Aorta (tissue), 5 donors: ENCODE results near the gene KRT76. TPM values are rescaled to one million over a fixed set of nuclear protein-coding genes. Genes with fewer than 3 reads are reported as not detected.
"Not testable (repeated sequence)": the region's sequence is repeated elsewhere in the genome, so short reads cannot be mapped to it uniquely, and the experiment has no call there.

ENCODE experiments used
- ATAC-seq: fragments of 200-7000 bp; cut with Tn5 transposase; one replicate; pipeline ENCODE4 v1.9.1; 2022; ENCODE audit warnings: moderate library complexity; ENCODE audit not compliant: low FRiP score
- DNase-seq, 2 donors: peaks; one replicate each; pipeline ENCODE4 v3.0.0-alpha.2; 2020
- H3K27ac ChIP-seq, 2 donors: one replicate each; pipeline ENCODE4 v1.5.1; 2013; ENCODE audit warnings: low read length in 2 of 2, mild to moderate bottlenecking in 2 of 2, moderate library complexity in 2 of 2, control low read depth in 1 of 2, inconsistent platforms in 1 of 2, low read depth in 1 of 2
- H3K27me3 ChIP-seq, 2 donors: one replicate each; pipeline ENCODE4 v1.6.1; 2013; ENCODE audit warnings: control low read depth in 1 of 2, low read length in 1 of 2, mild to moderate bottlenecking in 1 of 2, moderate library complexity in 1 of 2; ENCODE audit not compliant: insufficient read depth in 2 of 2, control insufficient read depth in 1 of 2
- H3K36me3 ChIP-seq, 2 donors: one replicate each; pipeline ENCODE4 v1.6.1; 2013; ENCODE audit warnings: control low read depth in 1 of 2, low read length in 1 of 2, mild to moderate bottlenecking in 1 of 2; ENCODE audit not compliant: insufficient read depth in 2 of 2, control insufficient read depth in 1 of 2
- H3K4me1 ChIP-seq, 2 donors: one replicate each; pipeline ENCODE4 v1.6.1; 2013; ENCODE audit warnings: low read length in 2 of 2, control low read depth in 1 of 2, mild to moderate bottlenecking in 1 of 2, moderate library complexity in 1 of 2; ENCODE audit not compliant: insufficient read depth in 2 of 2, control insufficient read depth in 1 of 2
- H3K4me3 ChIP-seq, 2 donors: one replicate each; pipeline ENCODE4 v1.5.1; 2013; ENCODE audit warnings: low read length in 2 of 2, control low read depth in 1 of 2, mild to moderate bottlenecking in 1 of 2
- H3K9me3 ChIP-seq: one replicate; pipeline ENCODE4 v1.6.1; 2013; ENCODE audit warnings: mild to moderate bottlenecking, low read length; ENCODE audit not compliant: control insufficient read depth
- WGBS, 2 donors: extraction: QIAGEN DNeasy Blood & Tissue Kit; methylation state at CpG; one replicate each; pipeline ENCODE4 v1.1.7; 2013; 5-methylcytosine and 5-hydroxymethylcytosine counted together
- intact Hi-C, 2 donors: fragments of 100-400 bp; cut with DNase I; formaldehyde crosslinking; loops; one replicate each; pipeline versions ENCODE4 v1.14.2 to v1.15.0; 2022
- polyA plus RNA-seq, 2 donors: library from polyadenylated mRNA; stranded (reverse); fragments of 200-250 nt; gene quantifications; one replicate each; pipeline ENCODE4 v1.2.3, GENCODE V29; 2013
- total RNA-seq, 2 donors: library from RNA; stranded (reverse); fragmentation: NEBNext Ultra II Directional; extraction: Animal tissue kit (Norgen Biotek cat#: 25700); gene quantifications; one replicate each; pipeline ENCODE4 v1.2.1, GENCODE V29; 2021
- donor health status: healthy with polysubstance abuse.
- donor health status: Bipolar disorder and iron deficiency.
- donor health status: DM: no; HTN: no; CAD: no.
- donor health status: DM: no; HTN: no; CAD: no.
- donor health status: DM: yes; HTN: yes; CAD: no.

The KRT76 gene
- total and polyA plus RNA-seq, 4 donors: not detected

DNA sequence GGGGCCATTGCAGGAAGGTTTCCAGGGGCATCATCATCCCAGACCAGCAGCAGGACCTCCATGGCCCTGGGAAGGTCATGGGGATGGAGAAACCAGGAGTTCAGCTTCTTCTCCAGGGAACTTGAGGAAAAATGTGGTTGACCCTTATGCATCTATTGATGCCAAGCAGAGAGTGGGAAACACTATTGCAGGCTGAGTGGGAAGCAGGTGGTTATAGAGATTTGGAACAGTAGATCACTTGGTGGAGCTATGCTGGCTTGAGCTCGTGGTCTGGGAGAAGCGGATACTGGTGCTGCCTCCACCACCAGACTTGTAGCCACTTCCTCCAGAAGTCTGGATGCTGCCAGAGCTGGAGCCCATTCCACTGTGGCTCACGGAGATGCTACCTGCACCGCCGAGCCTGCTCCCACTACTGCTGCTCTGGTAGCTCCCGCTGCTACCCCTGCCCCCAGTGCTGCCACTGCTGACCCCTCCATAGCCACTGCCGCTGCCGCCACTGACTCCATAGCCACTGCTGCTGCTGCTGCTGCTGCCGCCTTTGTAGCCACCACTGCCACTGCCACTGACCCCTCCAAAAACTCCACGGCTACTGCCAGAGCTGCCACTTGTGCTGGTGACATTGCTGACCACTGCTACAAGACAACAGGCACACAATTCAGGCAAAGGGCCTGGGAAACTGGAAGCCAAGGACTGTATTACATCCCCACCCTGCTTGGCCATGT, 8.5 kb downstream of the KRT76 start:
- no peaks in the 10 kb centered on the region for H3K9me3 ChIP-seq
- DNase-seq: no peak

GRCh38 chr12:52767427-52767826, 9.7 kb downstream of the KRT76 start:
- H3K9me3 ChIP-seq: no peaks in the 10 kb centered on the region
- 44 to 46% methylated on average over 3 of the region's 3 CpGs for WGBS, 2 donors
- intact Hi-C loops: no loop called here
- no peaks in the 10 kb centered on the region for H3K4me1 ChIP-seq
- H3K27me3 ChIP-seq: no peaks in the 10 kb centered on the region
- no peak overlapping the region for H3K4me3 ChIP-seq
- no peak overlapping the region for H3K27ac ChIP-seq
- no peaks in the 10 kb centered on the region for H3K36me3 ChIP-seq
- ATAC-seq (no peak), DNase-seq (no peak)

More for the DNA sequence above, 8.5 kb downstream of the KRT76 start:
- no peak for ATAC-seq
- Histone ChIP-seq H3K4me3 (no peak overlapping the region), H3K4me1 (no peaks in the 10 kb centered on the region), H3K27ac (no peak overlapping the region), H3K27me3 (no peaks in the 10 kb centered on the region), H3K36me3 (no peaks in the 10 kb centered on the region)
- intact Hi-C loops: no loop called here
- 83 to 85% methylated on average over 10 of the region's 10 CpGs for WGBS, 2 donors

DNA sequence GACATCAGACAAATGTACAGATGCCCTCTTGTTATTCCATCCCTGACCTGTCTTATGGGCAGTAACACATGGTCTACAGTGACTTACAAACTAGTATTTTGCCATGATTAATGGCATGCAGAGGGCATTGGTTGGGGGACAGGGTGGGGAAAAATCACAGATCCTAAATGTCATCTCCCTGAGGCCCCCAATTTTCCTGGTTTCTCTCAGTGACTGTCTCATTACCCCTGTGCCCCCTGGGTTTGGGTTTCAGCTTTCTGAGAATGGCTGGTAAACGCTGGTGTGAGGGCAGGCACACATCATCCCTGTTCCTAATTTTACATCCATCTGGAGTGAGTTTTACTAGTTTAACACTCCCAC, 10.1 kb downstream of the KRT76 start:
- Histone ChIP-seq H3K4me3 (no peak overlapping the region), H3K9me3 (no peaks in the 10 kb centered on the region), H3K4me1 (no peaks in the 10 kb centered on the region), H3K36me3 (no peaks in the 10 kb centered on the region), H3K27me3 (no peaks in the 10 kb centered on the region), H3K27ac (no peak overlapping the region)
- ATAC-seq (no peak), DNase-seq (no peak)
- intact Hi-C loops: no loop called here
- WGBS, 2 donors: 61 to 74% methylated on average over 1 of the region's 1 CpG

DNA sequence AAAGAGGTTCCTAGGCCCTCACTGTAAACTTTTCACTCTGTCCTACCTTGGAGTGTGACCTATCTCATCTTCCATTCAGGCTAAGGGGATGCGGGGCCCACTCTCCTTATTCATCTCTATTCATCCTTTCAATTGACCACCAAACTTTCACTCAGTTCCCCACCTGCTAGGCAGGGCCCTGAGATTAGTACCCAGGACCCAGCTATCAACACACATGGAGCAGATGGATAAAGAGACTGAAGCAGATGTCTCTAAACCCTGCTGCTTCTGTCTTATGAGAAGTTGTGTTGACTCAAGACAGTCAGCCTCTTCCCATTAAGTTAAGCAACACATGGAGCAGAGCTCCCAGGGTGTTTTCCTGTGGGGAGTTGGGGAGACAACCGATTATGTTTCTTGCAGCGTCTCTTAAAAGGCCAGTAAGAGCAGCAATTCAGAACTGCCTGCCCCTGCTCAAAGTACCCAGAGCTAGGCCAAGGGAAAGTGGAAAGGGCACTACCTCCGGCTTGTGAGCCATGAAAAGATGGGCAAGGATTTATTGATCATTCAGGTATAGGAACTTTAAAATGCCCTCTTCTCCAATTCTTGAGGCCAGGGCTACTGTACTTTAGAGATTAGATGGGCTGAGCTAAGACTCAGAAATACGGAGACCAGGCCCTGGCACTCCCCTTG, 10.7 kb downstream of the KRT76 start:
- 74 to 76% methylated on average over 5 of the region's 5 CpGs for WGBS, 2 donors
- no peak for ATAC-seq
- intact Hi-C loops: no loop called here

DNA sequence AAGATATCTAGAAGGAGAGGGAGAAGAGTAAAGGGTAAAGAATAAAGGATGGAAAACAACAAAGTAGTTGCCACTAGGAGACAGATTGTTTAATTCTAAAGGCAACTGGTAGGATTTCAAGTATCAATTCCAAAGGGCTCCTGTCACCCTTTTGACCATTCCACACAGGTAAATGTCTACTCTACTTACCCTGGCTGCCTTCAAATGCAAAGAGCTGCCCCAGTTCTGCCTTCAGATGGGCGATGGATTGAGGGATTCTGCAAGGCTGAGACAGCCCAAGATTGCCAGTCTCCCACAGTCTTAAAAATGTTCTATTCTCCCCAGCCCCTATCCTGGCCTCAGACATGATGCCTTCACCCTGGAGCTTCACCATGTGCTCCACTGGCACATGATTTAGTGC, 11.4 kb downstream of the KRT76 start:
- peaks cover under 1% of the 10 kb centered on the region for H3K9me3 ChIP-seq
- no peaks in the 10 kb centered on the region for H3K4me1 ChIP-seq
- H3K4me3 ChIP-seq: no peak overlapping the region
- H3K27ac ChIP-seq: no peak overlapping the region
- no peaks in the 10 kb centered on the region for H3K36me3 ChIP-seq
- whole genome bisulfite sequencing, 2 donors: 75 to 87% methylated on average over 1 of the region's 1 CpG
- no peaks in the 10 kb centered on the region for H3K27me3 ChIP-seq
- intact Hi-C loops: no loop called here
- no peak for DNase-seq
- no peak for ATAC-seq

More for the DNA sequence above, 10.7 kb downstream of the KRT76 start:
- H3K9me3 ChIP-seq: no peaks in the 10 kb centered on the region
- H3K36me3 ChIP-seq: no peaks in the 10 kb centered on the region
- no peak for DNase-seq
- H3K4me1 ChIP-seq: no peaks in the 10 kb centered on the region
- no peak overlapping the region for H3K4me3 ChIP-seq
- H3K27me3 ChIP-seq: no peaks in the 10 kb centered on the region
- no peak overlapping the region for H3K27ac ChIP-seq

DNA sequence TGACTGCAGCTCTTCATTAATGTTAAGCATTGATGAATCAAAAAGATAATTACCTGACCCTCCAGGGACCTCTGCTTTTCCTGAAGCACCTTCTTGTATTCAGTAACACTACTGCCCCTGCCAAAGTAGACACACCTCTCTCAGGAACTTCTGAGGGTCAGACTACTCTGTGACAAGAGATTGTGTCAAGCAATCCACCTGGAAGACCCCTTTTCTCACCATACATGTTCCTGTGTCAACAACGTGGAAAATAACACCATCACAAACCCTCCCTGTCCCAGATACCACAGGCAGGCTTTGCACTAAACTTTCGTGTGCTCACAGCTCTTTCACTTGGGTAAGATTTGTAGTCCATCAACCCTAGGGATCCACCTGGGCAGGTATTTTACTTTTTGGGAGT, 13.2 kb downstream of the KRT76 start:
- peaks cover 4% of the 10 kb centered on the region for H3K9me3 ChIP-seq
- intact Hi-C loops: no loop called here
- no peak for ATAC-seq
- DNase-seq: no peak
- no peak overlapping the region for H3K27ac ChIP-seq
- no peak overlapping the region for H3K4me3 ChIP-seq
- H3K4me1 ChIP-seq: no peaks in the 10 kb centered on the region
- no peaks in the 10 kb centered on the region for H3K27me3 ChIP-seq
- H3K36me3 ChIP-seq: no peaks in the 10 kb centered on the region
- WGBS, 2 donors: 73 to 77% methylated on average over 2 of the region's 2 CpGs

DNA sequence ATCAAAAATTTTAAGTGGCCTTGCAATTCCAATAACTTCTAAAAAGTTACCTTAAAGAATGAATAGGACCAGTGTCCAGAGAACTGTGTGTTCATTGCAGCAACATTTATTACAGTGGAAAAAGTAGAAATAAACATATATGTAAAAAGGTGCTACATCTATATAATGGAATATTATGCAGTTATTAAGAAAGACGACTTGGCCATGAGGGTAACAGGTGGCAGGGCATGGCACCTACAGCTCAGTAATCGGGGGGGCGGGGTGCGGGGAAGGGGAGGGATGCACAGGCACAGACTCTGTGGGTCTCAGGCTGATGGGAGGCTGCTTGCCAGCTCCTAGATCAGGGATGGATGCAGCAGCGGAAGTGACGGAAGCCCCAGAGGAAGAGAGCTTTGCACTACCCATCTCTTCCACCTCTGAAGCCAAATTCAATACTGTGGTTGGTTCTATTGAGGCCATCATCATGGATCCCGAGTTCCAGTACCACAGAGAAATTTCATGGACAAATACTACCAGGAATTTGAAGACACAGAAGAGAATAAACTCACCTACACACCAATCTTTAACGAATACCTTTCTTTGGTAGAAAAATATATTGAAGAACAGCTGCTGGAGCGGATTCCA, 14.0 kb downstream of the KRT76 start:
- Histone ChIP-seq H3K36me3 (no peaks in the 10 kb centered on the region), H3K4me3 (no peak overlapping the region), H3K27me3 (no peaks in the 10 kb centered on the region), H3K9me3 (peaks cover 4% of the 10 kb centered on the region), H3K27ac (no peak overlapping the region), H3K4me1 (no peaks in the 10 kb centered on the region)
- 78% methylated on average over 9 of the region's 9 CpGs for WGBS, 2 donors
- intact Hi-C loops: no loop called here
- ATAC-seq: no peak
- DNase-seq: no peak

- ATAC-seq: no peak
- intact Hi-C loops: no loop called here
Observed at GRCh38 chr12:52761802-52762201, 15.3 kb downstream of the KRT76 start.

DNA sequence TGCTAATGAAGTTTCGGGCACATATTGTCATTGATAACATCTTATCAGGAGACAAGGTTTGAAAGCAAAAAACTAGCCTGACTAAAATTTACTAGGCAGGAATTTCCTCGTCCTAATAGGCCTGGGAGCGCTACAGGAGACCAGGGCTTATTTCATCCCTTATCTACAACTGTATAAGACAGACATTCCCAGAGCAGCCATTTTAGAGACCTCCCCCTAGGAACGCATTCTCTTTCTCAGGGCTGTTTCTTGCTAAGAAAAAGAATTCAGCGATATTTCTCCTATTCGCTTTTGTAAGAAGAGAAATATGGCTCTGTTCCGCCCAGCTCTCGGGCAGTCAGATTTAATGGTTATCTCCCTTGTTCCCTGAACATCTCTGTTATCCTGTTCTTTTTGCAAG, 15.9 kb downstream of the KRT76 start:
- DNase-seq, H3K9me3 ChIP-seq, H3K36me3 ChIP-seq, ATAC-seq, H3K27ac ChIP-seq, intact Hi-C loops, H3K4me1 ChIP-seq, H3K4me3 ChIP-seq, H3K27me3 ChIP-seq: not testable (repeated sequence)
- 88 to 93% methylated on average over 8 of the region's 8 CpGs for WGBS, 2 donors

More at GRCh38 chr12:52761802-52762201, 15.3 kb downstream of the KRT76 start:
- DNase-seq: no peak
- Histone ChIP-seq H3K4me3 (no peak overlapping the region), H3K4me1 (no peaks in the 10 kb centered on the region), H3K27me3 (peaks cover 0 to 1% of the 10 kb centered on the region in 2 donors), H3K36me3 (no peaks in the 10 kb centered on the region), H3K9me3 (peaks cover 6% of the 10 kb centered on the region), H3K27ac (no peak overlapping the region)
- WGBS, 2 donors: 94 to 95% methylated on average over 2 of the region's 2 CpGs
